Left hindlimb (tissue), 1 donor: Measurements from ENCODE around the gene DHDH.

ENCODE experiments used
- DNase-seq: peaks from one replicate; pipeline ENCODE4 v3.0.0-alpha.2; 2018

DHDH gene

DNA sequence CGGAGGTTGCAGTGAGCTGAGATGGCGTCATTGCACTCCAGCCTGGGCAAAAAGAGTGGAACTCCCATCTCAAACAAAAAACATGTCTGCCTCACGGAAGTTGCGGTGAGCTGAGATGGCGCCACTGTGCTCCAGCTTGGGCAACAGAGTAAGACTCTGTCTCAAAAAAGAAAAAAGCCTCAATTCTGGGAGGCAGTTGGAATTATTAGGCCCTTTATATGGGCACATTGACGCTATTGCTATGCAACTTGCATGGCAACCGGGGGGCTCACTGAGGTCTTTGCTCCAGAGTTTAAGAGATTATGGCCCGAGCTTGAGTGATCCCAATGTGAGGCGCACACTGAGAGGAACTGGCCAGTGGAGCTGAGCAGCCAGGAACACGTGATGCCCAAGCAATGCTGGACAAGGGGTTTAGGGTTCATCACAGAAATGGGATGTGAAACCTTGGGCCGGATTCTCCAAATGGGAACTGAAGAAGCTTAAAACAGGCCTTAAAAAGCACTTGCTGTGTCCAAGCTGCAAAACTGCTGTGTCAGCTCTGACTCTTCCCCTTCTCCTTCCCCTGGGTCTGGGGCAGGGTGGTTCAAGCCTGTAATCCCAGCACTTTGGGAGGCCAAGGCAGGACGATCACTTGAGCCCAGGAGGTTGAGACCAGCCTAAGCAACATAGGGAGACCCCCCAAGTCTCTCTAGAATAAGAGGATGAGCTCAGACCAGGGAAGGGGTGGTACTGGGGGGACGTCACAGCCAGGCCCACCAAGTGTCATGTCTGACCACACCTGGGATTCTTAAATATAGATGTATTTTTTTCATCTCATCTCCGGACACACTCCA, 34.1 kb downstream of the DHDH start:
- DNase-seq, result peak; percentile 49

DNA sequence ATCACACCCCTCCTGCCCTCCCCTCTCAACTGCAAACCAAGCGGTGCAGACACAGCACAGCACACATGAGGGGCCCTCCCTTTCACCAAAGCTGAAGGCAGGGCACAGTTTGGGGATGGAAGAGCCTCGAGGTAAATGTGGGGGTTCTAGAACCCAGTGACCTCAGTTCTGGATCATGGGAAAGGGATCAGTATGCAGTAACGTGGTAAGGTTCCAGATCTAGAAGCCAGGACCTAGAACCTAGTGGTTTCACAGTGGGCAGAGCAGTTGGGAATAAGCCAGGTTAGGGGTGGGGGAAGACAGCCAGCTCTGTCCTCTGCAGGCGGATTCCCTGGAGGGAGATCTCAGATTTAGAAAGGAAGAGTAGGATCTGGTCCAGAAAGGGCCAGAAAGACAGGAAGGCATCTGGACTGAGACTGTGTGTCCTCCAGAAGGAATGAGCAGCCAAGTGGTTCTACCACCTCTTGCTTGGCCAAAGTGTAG, 34.7 kb downstream of the DHDH start:
- no peak for DNase-seq

DNA sequence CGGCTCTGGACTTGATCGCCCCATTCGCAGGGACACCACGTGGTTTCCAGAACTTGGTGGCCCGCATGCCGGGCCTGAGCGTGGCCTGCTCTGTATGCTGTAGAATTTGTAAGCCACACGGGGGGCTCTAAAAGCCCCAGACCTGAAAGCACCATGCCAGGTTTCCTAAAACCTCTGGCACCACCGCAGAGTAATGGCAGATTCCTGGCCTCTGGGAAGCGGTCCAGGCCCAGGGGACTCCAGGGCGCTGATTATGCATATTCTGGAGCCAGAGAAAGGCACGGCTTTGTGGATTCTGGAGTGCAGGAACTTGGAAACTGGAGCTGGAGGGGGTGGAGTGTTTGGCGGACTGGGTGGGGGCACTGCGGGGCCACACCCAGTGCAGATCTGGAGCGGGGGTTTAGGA, 35.3 kb downstream of the DHDH start:
- DNase-seq, result no peak

DNA sequence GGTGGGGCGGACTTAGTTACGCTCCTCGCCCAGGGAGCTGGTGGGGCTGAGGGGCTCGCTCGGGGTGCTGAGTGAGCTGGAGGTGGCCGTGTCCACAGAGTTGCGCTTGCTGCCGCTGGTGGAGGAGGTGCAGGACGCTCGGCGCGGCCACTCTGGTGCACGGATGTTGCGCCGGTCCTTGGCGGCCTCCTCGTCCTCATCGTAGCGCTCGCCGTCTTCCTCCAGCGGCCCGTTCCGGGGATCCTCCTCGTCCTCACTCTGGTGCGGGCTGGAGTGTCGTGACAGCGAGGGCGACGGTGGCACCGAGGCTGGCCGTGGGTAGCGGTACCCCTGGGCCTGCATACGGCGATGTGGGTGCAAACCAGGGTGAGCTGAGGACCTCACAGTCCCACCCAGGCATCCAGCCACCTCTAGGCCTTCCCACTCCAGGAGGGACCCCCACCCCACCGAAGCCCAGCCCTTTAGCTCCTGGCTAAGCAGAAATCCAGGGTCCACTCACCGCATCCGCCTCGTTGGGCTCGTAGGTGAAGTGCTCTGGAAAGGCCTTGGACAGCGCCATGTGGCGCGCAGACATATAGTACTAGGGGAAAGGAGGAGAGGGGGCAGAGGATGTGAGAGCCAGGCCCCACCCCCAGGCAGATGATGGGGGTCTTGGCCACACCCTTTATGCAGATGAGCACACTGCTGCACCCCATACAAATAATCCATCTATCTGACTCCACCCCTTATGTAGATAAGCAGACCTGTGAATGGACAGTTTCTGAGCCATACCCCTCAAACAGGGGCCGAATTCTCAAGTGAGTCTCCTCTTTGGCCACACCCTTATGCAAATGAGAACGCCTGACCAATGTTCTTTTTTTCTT, 36.0 kb downstream of the DHDH start:
- no peak for DNase-seq

DNA sequence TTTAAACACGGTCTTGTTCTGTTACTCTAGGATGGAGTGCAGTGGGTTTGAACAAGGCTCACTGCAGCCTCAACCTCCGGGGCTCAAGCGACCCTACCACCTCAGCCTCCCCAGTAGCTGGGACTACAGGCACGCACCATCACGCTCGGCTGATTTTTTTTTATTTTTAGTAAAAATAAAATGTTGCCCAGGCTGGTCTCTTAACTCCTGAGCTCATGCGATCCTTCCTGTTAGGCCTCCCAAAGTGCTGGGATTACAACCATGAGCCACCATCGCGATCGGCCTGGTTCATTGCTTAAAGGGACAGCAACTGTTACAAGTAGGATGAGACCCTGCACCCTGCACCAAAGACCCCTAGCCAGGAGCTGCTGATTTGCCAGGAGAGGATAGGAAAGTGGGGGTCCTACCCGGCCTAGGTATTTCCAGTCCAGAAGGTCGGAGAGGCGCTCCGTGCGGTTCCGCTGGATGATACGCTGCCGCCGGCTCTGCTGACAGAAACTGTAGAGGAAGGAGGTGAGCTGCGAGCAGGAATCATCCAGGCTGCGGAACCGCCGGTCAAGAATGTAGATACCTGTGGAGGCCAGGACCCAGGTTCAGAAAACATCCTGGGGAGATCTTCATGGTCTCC, 36.8 kb downstream of the DHDH start:
- no peak for DNase-seq

DNA sequence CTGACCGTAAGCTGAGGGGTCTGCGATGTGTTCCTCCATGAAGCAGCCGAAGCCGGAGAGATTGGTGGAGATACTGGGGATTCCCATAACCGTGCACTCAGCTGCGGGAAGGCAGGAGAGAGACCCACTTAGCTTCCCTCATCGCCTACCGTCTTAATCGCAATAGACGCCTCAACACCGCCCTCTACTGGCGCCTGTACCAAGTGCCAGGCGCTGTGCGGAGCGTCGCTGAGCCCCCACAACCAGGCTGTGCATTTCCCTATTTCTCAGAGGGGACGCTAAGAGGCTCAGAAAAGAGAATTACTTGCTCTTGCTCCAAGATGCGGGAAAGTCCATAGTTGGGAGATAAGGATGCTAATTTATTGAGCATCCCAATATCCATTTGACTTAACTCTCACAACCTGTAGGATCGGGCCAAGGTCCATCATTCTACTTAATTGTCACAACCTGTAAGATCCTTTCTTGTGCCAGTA, 37.5 kb downstream of the DHDH start:
- peak; percentile 77 for DNase-seq

DNA sequence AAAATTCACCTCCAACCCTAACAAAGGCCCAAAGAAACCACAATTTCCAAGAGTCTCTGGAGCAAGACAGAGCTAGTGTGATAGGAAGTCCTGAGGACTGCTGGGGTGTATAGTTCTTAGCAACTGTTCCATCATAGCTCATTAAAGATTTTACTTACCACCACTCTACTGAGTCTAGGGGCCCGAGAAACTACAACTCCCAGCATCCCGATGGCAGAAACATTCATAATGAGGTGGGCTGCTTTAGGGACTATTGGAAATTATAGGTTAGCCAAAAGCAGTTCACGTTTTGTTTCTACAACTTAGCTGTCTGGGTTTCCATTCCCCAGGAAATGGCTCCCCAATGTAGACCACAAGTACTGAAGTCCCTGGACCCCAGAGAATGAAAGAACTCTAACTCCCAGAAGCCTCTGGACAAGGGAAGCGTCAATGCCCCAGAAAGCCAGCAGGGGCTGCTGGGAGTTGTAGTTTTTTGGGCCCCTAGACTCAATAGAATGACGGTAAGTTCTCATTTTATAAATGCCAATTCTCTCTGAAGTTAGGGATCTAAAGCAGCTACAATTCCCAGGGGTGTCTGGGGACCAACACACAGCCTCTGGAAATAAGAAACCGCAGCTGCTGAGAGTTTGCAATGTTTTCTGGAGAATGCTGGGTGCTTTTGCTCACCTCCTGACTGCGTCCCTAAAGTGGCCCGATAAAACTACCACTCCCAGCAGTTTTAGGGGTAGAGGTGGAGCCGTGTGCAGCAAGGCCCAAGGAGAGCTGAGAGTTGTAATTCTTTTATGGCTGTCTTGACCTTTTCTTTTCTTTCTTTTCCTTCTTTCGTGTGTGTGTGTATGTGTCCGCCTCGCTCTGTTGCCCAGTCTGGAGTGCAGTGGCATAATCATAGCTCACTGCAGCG, 42.7 kb downstream of the DHDH start:
- peak; percentile 42 for DNase-seq

DNA sequence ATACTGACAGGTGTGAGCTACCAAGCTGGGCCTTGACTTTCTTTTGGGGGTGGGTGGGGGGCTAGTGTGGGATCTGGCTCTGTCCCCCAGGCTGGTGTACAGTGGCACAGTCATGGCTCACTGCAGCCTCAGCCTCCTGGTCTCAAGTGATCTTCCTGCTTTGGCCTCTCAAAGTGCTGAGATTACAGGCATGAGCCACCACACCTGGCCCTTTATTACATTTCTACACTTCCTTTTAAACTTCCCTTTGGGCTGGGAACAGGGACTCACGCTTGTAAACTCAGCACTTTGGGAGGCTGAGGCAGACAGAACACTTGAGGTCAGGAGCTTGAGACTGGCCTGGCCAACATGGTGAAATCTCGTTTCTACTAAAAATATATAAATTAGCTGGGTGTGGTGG, 43.6 kb downstream of the DHDH start:
- no peak for DNase-seq

DNA sequence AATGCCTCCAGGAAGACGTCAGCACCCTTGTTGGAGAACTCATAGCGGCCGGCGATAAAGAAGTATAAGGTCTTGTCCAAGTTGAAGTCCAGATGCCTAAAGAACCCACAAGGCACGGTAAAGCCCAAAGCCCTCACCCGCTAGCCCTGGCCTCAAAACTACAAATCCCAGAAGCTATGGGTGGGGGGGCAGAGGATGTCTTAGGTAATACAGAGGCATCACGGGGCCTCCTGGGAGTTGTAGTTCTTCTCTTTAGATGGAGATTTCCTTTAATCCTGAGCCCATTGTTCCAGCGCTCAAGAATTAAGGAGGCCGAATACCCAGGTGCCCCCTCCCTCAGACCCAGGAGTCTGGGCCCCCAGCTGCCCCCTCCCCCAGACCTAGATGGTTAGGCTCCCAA, 48.8 kb downstream of the DHDH start:
- DNase-seq, result no peak

DNA sequence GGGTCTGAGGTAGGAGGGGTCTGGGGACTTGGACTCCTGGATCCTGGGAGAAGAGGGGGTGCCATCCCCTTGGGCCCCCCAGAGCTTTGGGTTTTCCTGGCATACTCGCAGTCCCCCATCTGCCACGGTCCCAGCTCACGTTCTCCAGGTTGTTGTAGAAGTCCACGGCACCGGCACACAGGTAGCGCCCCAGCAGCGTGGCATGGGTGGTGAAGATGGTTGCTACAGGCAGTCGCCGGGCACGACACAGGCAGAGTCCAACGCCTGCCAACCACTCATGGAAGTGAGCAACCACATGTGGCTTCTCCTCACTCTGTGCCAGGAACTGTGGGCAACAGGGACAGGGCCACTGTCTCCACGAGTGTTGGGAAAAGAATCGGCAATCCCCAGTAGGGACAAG, 52.2 kb downstream of the DHDH start:
- no peak for DNase-seq

DNA sequence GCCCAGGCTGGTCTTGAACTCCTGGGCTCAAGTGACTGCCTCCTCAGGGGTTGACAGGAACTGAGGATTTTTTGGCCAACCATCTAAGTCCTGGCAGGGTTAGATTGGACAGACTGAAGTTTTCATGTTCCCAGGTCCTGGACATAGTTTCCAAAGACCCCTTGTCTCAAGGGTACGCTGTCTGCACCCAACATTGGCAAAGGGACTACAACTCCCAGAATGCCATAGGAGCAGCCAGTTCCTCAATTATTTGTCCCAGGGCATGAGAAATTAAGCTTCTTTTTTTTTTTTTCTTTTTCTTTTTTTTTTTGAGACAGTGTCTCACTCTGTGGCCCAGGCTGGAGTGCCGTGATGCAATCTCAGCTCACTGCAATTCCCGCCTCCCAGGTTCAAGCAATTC, 52.7 kb downstream of the DHDH start:
- no peak for DNase-seq

DNA sequence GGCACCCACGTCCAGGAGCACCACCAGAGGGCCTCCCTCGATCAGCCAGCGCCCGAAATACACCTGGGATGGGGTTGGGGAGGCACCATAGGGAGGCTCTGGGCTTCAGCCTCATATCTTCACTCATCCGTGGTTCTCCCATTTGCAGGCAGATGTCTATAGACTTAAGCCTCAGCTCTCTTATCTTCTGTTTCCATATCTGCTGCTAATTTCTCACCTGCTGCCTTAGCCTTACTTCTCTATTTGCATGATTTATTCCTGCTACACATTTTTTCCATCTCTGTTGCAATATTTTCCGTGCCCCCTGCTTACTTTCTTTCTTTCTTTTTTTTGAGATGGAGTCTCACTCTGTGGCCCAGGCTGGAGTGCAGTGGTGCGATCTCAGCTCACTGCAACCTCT, 53.8 kb downstream of the DHDH start:
- DNase-seq, result no peak

DNA sequence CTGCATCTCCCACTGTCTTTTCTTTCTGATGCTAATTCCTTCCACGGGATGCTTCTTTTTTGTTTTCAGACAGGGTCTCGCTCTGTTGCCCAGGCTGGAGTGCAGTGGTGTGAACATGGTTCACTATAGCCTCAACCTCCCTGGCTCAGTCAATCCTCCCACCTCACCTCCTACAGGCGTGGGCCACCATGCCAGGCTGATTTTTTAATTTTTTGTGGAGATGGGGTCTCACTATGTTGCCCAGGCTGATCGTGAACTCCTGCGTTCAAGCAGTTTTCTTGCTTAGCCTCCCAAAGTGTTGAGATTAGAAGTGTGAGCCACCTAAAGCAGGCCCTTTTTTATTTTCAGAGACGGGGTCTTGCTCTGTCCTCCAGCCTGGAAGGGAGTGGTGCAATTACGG, 54.8 kb downstream of the DHDH start:
- DNase-seq, result no peak

DNA sequence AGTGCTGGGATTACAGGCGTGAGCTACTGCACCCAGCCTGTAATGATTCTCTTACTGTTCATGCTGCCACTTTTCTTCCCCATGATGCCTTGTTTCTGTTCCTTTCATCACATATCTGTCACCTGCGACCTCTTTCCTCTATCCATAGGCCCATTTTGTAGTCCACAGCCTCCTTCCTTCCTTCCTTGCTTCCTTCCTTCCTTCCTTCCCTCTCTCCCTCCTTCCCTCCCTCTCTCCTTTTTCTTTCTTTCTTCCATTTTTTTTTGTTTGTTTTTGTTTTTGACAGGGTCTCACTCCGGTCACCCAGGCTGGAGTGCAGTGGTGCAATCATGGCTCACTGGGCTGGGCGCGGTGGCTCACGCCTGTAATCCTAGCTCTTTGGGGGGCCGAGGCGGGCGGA, 55.4 kb downstream of the DHDH start:
- no peak for DNase-seq

DNA sequence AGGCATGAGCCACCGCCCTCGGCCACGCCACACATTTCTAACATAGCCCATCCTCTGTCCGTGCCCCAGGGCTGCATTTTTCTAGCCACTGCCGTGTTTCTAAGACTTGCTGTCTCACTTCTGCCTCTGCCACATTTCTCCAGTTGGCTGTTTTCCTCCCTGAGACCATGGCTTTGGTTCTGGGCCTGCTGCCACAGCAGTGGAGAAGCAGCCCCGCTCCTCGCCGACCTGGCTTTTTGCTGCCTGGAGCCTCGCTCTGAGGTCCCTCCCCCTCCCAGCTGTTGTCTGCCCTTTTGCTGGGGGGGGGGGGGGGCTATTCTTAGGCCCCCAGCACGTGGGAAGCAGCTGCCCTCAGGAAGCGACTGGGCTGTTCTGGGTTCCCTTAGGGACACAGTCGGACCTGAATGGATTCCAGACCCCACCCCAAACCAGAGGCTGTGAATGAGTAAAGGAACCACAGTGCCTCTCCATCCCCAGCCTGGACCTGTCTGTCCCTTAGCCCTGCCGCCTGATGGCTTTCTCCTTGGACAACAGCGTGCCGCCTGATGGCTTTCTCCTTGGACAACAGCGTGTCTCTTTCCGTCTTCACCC, 56.3 kb downstream of the DHDH start:
- peak; percentile 53 for DNase-seq

DNA sequence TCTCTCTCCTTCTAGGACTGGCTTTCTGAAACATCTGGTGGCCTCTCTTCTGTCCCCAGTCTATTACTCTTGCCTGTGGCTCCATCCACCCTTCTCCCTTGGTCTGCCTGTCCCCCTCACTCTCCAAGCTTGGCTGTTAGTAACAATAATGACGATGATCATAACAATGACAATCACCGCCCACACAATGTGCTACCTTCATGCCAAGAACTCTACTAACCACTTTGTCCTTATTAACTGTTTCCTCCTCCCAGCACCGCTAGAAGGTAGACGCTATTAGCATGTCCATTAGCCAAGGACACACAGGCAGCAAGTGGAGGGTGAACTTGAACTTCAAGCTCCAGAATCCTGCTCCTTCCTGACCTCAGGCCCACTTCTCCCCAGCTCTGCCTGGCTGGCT, 56.9 kb downstream of the DHDH start:
- DNase-seq, result no peak

DNA sequence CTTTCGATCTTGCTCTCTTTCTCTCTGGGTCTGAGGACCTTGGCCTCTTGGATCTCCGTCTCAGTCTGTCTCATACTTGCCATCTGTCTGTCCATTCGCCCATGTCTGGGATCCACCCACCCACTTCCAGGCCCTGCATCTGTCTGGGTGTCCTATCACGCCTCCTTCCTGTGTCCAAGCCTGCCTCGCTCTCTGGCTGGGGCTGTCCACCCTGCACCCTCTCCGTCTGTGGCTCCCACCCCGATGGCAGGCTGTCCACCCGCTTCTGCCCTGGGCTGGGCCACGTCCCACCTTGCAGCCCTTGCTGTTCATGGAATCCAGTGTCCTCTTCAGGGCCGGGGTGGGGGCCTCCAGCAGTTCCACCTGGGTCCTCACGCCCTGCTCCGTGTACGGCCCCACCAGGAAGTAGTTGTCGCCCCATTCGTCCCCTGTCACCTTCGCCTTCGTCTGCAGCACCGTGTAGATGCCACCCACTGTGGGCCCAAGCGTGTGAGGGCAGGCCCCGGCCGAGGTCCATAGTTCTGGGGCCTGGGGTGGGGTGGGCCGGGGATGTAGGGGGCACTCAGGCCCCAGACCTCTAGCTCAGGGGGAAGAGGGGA, 57.6 kb downstream of the DHDH start:
- no peak for DNase-seq

DNA sequence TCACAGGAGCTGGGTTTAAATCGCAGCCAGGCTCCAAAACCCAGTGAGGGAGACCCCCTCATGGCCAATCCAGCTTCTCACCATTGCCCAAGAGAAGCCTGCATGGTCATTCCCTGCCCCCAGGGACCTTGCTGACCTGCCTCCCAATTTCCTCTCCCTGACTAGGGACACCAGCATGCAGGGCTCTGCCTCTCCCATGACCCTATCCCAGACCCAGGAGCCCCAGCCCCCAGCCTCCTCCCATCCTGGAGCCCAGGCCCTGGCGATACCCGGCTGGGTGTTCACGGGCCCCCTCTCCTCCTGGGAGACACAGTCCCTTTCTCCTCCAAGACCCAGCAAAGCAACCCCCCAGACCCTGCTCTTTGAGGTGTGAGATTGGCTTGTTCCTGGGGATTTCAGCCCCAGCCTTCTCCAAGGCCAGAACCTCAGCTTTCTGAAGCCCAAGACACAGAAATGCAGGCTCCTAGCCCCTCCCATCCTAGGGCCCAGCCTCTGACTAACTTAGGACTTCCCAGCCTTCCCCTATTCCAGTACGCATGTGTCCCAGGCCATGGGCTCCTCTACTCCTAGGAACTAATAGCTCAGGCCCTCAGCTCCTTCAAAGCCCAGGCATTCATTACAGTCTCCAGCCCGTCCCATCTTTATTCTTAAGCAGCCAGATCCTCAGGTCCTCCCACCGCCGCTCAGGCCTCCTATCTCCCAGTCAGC, 58.5 kb downstream of the DHDH start:
- DNase-seq, result peak; percentile 68

DNA sequence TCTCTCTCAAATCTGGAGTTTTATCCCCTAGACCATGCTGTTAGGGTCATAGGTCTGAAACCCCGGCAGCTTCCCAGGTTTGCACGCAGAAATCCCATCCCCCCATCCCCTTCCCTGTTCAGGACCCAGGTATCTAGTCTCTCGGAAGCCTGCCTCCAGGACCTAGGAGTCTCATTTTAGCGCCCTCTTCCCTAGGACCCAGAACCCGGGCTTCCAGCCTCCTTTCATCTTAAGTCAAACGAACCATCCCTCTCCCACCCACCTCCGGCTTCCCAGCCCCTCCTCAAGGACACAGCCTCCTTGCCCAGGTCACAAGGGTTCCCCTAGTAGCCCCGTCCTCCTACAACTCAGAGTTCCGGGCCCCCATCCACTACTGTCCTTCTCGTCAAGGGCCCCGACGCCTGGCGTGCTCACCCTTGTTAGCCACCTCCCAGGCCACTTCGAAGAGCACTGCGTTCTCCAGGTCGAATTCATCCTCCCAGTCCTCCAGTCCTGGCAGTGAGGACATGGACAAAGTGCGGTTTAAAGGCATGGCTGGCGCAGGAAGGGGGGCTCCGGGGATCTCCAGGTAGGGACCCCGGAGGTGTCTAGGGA, 59.2 kb downstream of the DHDH start:
- DNase-seq, result no peak
